AG08395 (cell line): ENCODE results near the gene SRCAP.

Experiments
- DNase-seq: peaks from one replicate; pipeline ENCODE4 v3.0.0; 2012; ENCODE audit warnings: mixed read lengths, low spot score

SRCAP gene

GRCh38 chr16:30698816-30699614 is at the start of gene SRCAP:
Gene SRCAP, plus strand, starts transcription at chr16:30699171. Its CDS starts 1,654 bp downstream, at chr16:30700825.
- DNase-seq: peak; percentile 90

DNA sequence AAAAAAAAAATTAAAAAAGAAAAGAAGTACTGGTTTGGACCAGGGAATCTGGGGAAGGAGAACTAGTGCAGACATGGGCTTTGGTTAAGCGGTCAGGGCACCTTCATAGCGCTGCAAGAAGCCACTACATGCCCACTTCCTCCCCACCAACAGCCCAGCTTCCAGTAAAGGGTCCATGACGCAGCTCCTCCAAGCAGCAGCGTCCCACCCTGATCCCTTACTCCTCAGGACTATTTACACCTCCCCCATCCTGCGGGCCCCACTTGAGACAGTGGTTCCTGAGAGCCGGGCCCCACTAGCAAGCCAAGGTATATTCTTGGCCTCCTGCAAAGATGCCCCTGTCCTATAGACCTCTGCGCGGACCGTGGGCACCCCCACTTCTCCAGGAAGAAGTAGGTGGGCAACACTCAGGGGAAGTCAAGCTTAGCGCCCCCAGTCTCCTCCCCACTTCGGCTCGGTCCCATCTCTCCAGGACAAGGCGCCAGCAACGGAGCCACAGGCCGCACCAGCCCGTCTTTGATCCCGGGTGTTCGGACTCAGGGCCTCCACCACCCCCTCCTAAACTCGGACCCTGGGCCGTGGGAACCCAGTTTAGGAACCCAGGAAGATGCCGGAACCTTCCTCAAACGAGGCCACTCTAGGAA is 49.1 kb upstream of the SRCAP start:
- no peak for DNase-seq

- DNase-seq: peak; percentile 95
Observed at GRCh38 chr16:30650369-30651123, 48.4 kb upstream of the SRCAP start, which contains the start of gene PRR14. Gene PRR14, plus strand, starts transcription at chr16:30650960. Its CDS starts 686 bp downstream, at chr16:30651646.

- peak; percentile 81 for DNase-seq
Observed at GRCh38 chr16:30651124-30652004, 47.6 kb upstream of the SRCAP start.

GRCh38 chr16:30652005-30652296 is 47.0 kb upstream of the SRCAP start:
- DNase-seq: no peak

- no peak for DNase-seq
Observed at GRCh38 chr16:30652718-30653117, 46.3 kb upstream of the SRCAP start.

- no peak for DNase-seq
Observed at GRCh38 chr16:30654856-30655255, 44.1 kb upstream of the SRCAP start.

DNA sequence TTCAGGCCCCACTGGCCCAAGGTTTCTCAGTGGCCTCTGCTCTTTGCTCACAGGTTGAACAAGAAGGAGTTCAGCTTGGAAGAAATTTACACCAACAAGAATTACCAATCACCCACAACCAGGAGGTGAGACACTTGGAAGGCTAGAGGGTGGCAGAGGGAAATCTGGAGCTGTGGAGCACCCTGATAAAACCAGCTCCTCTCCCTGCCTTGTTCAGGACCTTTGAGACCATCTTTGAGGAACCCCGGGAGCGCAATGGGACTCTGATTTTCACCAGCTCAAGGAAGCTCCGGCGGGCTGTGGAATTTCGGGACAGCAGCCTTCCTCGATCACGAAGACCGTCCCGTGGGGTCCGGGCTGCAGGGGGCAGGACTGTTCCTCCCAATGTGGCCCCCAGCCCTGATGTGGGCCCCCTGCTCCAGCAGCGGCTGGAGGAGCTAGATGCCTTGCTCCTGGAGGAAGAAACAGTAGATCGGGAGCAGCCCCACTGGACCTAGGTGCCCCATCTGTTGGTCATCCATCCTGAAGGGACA is 43.1 kb upstream of the SRCAP start:
- DNase-seq: no peak

DNA sequence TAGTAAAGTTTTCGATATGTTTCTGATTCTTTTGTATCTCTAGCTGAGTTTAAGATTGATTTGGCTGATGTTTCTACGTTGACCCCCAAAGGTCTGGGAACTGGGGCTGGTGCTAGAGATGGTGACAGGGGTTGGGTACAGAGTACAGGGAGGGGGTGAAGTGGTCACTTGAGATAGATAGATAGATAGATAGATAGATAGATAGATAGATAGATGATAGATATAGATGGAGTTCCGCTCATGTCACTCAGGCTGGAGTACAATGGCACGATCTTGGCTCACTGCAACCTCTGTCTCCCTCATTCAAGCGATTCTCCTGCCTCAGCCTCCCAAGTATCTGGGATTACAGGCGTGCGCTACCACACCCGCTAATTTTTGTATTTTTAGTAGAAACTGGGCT is 42.6 kb upstream of the SRCAP start:
- no peak for DNase-seq

GRCh38 chr16:30656974-30657865 is 41.8 kb upstream of the SRCAP start:
- peak; percentile 35 for DNase-seq

GRCh38 chr16:30657866-30658730 is 40.9 kb upstream of the SRCAP start, which contains the start of gene FBRS:
Gene FBRS, plus strand, starts transcription at chr16:30658431. Its CDS starts 1,088 bp downstream, at chr16:30659519.
- peak; percentile 99 for DNase-seq

- DNase-seq: peak; percentile 88
Observed at GRCh38 chr16:30658731-30659506, 40.1 kb upstream of the SRCAP start.

DNA sequence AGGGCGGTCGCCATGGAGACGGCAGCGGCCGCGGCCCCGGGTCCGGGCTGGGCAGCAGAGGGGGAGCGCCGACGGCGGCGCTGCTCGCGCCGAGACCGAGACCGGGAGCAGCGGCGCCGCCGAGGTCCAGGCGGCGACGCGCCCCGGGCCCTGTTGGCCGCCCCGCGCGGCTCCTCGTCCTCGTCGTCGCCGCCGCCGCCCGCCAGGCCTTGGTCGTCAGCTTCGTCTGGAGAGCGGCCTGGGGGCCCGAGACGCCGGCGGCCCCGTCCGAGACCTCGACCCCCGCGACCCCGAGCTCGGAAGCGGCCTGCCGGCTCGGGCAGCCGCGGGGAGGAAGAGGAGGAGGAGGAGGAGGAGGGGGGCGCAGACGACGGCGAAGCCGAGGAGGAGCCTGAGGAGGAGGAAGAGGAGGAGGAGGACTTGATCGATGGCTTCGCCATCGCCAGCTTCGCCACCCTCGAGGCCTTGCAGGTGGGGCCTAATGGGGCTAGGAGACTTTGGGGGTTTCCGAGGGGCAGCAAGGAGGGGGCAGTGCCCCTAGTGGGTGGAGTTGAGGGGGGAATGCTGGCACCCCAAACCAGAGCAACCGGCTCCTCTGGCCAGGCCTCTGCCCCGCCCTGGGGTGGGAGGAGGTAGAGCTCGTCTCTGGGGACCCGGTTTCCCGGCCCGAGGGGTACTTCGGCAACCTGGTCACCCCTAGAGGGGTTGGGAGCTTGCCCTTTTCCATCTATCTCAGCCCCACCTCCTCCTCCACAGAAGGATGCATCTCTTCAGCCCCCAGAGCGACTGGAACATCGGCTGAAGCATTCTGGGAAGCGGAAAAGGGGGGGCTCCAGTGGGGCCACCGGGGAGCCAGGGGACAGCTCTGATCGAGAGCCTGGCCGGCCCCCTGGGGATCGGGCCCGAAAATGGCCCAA is 39.2 kb upstream of the SRCAP start:
- no peak for DNase-seq

DNA sequence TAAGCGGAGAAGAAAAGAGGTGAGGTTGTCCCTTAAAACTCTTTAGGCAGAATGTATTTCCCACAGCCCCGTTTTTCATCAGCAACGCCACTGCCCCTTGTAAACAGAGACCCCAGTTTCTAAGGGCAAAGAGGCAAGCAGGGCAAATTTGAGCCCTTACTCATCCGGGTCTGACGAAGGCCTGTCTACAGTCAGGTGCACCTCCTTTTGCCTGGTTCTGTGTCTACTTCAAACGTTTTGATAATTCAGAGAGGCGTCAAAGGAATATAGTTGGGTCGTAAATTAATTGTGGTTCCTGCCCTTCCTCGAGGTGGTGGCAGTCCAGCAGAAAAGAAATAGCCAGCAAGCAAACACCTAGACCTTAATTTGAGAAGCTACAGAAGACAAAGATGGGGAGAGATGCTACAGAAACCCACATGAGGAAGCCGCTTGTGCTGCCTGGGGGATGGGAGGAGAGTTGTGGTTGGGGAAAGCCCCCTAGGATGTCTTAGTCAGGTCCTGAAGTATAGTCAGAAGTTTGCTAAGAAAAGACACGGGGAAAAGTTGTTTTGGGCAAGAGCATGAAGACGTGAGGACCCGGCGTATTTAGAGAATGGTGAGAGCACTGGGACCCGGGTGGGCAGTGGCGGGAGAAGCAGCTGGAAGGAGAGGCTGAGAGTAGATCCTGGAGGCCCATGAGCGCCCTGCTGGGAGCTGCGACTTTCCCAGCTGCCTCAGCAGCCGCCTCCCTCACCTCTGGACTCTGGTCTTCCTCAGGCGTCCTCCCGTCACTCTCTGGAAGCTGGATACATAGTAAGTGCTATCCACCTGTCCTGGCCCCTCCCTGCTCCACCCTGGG is 38.3 kb upstream of the SRCAP start:
- no peak for DNase-seq

- no peak for DNase-seq
Observed at GRCh38 chr16:30662449-30662848, 36.5 kb upstream of the SRCAP start.

DNA sequence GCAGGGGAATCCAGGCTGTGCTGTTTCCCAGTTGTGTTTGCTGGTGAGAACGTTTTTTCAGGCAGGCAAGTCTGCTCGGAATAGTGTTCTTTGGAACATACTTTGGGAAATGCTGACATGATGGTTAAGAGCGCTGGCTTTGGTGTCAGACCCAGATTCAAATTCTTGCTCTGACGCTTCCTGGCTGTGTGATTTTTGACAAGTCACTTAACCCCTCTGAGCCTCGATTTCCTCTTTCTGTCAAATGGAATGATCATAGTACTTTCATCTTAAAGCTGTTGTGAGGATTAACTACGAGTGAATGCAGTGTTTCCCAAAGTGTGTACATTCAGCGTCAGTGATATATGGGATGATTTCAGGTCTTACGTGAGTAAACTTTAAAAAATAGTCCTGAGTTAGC is 35.9 kb upstream of the SRCAP start:
- DNase-seq: no peak

GRCh38 chr16:30663820-30664219 is 35.2 kb upstream of the SRCAP start:
- DNase-seq: no peak
